HG03066 (cell line): ENCODE data around the gene ADAD1.
"Not testable (repeated sequence)": the region's sequence is repeated elsewhere in the genome, so short reads cannot be mapped to it uniquely, and the experiment has no call there.

Source experiments
- ATAC-seq: cut with Tn5 transposase; IDR thresholded peaks from one replicate; pipeline ENCODE4 v1.9.1; 2021; ENCODE audit warnings: low read depth; ENCODE audit not compliant: unreplicated experiment

Gene ADAD1

GRCh38 chr4:122378711-122379110 lies at the start of gene ADAD1:
ADAD1 (plus strand) TSS chr4:122379011; CDS start chr4:122380070, 1,059 bp downstream.
- ATAC-seq = no peak

- ATAC-seq = no peak
Measured at GRCh38 chr4:122329876-122330565, 48.8 kb upstream of the ADAD1 start.

DNA sequence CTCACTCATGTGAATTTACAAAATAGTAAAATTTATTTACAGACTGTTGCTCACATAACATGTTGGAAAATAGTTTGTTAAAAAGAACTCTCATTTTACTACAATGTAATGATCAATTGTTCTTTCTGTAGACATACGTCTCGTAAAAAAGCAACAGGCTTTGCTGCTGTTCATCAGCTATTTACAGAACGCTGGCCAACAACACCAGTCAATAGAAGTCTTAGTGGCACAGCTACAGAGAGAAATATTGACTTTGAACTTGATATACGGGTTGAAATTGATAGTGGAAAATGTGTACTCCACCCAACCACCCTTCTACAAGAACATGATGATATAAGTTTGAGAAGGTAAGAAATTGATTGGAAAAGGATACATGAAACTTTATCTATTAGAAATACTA lies 47.6 kb upstream of the ADAD1 start:
- no peak for ATAC-seq

- ATAC-seq = no peak
Measured at GRCh38 chr4:122334828-122335227, 44.0 kb upstream of the ADAD1 start.

DNA sequence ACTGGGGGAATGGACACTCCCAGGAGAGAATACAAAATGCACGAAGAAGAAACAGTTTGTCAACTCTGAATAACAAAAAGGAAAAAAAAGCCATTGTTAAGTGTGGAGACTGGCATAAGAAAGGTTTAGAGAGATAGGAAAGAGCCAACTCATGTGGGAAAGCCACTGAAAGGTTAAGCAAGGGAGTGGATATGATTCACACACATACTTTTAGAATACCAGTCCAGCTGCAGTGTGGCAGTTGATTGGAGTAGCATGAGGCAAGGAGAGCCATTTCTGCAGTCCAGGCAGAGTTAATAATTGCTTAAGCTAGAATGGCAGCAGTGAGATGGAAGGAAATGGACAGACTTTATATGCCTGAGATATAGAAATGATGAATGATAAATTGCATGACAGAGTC lies 36.9 kb upstream of the ADAD1 start:
- ATAC-seq = no peak

DNA sequence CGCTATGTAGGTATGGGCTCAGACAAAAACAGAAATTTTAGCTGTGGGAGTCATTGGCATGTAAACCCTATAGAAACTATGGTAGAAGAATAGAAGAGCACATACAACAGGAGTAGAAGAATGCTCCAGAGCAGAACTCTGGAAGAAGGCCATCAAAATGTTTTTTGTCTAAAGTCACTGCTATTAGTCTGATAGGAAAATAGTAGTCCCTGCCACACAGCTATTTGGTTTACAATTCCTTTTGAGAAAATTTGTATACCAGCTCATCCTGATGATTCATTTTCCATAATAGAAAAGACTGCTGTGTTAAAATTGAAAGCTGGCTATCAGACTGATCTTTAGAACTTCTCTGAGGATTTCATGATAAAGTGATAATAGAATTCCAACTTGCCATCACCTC lies 32.8 kb upstream of the ADAD1 start:
- no peak for ATAC-seq

DNA sequence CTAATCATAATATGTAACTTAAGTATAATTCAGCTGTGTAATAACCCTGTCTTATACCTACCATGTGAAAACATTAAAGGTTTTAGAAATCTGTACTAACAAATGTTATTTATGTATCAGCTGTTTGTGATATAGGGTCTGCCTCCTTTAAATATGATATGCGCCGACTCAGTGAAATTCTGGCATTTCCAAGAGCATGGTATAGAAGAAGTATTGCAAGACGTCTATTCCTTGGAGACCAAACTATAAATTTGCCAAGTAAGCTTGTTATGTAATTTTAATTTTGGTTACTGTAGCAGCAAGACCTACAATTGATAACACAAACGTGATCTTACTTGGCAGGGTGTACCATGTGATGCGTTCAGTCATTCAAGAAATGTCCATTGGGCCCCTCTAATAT lies 32.3 kb upstream of the ADAD1 start:
- no peak for ATAC-seq

DNA sequence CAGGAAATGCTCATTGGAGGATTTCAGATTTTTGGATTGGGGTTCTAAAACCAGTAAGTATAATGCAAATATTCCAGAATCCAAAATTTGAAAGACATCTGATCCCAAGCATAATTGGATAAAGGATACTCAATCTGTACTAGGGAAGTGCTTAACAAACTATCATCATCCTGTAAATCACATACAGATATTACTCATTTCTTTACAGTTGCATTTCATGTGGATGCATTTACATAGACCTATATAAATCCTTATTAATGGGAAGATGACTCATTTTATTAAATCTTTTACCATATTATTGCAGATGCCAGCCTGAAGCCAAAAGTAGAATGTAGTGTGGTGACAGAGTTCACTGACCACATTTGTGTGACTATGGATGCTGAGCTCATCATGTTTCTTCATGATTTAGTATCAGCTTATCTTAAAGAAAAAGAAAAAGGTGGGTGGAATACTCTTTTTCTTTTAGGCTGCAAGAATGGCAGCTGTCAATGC lies 22.4 kb upstream of the ADAD1 start:
- no peak for ATAC-seq

GRCh38 chr4:122360754-122361153 lies 18.1 kb upstream of the ADAD1 start:
- ATAC-seq = no peak

- no peak for ATAC-seq
Measured at GRCh38 chr4:122364700-122365404, 14.0 kb upstream of the ADAD1 start.

DNA sequence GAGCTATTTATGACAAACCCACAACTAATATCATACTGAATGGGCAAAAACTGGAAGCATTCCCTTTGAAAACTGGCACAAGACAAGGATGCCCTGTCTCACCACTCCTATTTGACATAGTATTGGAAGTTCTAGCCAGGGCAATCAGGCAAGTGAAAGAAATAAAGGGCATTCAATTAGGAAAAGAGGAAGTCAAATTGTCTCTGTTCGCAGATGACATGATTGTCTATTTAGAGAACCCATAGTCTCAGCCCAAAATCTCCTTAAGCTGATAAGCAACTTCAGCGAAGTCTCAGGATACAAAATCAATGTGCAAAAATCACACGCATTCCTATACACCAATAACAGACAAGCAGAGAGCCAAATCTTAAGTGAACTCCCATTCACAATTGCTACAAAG lies 10.0 kb upstream of the ADAD1 start:
- ATAC-seq = not testable (repeated sequence)

DNA sequence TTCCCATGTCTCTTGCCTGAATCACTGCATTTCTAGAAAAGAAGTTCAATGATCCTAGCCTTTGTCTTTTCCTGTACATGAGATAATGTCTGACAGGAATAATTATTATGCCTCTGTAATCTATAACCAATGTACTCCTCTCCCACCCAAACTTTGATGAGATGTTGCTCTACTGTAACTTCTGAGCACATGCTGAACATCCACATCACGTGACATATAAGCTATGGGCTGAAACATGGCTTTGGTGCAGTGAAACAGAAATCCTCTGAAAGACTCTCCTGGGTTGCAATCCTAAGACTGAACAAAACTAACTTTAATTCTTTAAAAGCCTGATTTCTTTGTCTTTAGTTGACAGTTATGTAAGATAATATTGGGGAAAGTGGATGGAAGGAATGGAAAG lies 1.5 kb upstream of the ADAD1 start:
- no peak for ATAC-seq

DNA sequence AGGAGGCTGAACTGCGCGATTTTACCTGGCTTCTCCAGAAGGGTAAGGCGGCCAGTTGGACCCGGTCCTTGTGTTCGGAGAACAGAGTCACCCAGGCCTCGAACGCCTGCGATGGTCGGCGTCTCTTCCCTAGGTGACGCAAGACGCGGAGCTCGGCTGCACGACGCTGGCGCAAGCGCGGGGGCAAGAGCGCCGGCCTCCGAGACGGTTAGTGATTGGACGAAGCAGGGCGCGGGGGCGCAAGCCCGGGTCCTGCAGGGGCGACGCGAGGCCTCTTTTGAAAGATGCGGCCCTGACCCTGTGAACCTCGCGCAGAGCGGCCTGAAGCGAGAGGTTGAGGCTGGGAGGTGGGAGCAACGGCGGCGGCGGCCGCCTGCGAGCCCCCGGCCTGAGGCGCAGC lies 428 bp downstream of the ADAD1 start:
- no peak for ATAC-seq

DNA sequence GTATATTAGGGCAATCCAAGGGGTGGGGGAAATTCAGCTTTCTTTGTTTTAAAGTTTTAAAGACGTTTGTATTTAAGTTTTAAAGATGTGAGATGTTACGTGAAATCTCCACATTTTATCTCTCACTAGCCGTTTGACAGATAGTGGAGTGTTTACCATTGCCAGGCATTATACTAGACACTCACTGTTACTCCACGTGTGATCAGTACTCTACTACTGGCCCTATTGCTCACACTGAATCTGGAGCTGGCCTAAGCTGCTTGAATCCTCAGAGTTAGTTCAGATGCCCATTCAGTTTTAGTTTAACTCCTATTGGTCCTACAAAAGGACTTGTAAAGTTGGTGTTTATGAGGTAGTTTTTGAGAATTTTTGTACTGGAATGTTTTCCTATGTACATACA lies 4.5 kb downstream of the ADAD1 start:
- ATAC-seq = no peak

DNA sequence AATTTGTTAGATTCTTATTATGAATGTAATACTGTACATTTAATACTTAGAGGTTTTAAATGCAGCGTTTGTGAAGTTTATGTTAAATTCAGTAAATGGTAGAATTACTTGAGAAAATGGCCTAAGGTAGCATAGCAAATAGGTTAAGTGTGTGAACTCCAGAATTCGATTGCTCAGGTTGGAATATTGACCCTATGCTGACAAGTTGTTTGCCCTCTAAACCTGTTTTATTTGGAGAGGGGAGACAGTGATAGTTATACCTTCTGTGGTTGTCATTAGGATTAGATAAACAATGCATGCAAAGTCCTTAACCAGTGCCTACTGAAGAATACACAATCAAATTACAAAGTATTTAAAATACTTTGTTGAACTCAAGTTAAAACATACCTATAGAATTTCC lies 5.4 kb downstream of the ADAD1 start:
- ATAC-seq = no peak

DNA sequence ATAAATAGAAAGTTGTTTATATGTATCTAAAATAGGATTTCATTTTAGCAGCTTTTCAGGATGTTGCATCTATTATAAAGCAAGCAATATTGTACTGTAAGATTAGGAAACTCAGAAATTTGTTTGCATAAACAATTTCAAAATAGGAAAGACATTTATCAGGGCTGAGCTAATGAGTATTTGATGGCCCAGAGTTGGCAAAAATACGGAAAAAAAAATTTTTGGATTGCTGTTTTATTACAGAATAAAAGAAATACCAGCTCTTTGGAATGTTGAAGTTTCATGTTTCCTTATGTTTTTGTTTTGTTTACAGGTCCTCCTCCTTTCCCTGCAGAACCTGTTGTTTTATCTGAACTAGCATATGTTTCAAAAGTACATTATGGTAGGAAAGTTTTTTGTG lies 14.5 kb downstream of the ADAD1 start:
- ATAC-seq = no peak

DNA sequence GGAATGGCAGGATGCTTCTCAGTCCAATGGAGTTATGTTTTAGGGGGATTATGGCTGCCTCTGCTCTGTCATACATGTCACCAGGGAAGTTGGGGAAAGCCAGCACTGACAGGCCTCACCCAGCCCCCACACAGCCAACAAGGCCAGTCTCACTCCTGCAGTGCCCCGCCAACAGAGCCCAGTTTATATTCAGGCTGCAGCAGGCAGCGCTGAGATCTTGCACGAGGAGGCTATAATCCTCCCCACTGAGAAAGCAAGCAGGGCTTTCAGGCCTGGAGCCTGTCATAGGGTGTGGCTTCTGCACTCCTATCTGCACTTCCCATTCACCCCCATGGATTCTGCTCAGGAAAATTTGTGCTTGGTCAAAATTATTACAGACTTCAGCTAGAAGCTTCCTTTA lies 25.1 kb downstream of the ADAD1 start:
- ATAC-seq = no peak

GRCh38 chr4:122412547-122412946 lies 33.7 kb downstream of the ADAD1 start:
- ATAC-seq = no peak

DNA sequence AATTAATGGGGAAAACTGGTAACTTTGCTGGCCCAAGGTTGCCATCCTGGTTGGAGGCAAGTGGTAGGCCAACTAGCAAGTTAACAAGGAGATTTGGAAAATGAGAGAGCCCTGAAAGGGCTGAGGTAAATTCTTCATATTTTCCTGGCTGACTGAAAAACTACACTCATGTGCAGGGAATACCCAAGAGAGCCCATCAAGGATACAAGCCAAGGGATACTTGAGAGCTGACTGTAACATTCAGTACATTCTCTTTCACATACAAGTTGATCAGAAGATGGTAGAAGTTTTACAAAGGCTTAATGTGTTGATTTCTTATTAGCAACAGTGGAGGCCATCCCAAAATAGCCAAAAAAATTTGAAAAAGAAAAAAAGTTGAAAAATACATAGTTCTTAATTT lies 44.4 kb downstream of the ADAD1 start:
- no peak for ATAC-seq

- ATAC-seq = no peak
Measured at GRCh38 chr4:122431351-122431750, 52.5 kb downstream of the ADAD1 start.

DNA sequence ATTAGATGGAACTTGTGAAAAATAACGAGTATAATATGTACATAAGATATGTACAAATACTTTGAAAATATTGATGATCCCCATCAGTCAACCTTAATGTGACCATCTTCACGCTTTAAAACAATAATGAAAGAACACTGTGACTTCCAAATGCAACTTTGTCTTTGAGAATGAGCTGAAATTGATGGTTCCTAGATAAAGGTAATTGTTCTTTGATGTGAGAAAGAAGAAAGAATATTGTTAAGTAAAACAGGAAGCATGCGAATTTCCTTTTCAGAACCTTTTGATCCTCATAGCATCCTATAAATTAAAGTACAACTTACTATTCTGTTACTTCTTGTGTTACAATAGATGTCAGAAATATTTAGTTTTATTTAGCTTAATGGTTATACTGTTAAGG lies 55.5 kb downstream of the ADAD1 start:
- ATAC-seq = no peak

DNA sequence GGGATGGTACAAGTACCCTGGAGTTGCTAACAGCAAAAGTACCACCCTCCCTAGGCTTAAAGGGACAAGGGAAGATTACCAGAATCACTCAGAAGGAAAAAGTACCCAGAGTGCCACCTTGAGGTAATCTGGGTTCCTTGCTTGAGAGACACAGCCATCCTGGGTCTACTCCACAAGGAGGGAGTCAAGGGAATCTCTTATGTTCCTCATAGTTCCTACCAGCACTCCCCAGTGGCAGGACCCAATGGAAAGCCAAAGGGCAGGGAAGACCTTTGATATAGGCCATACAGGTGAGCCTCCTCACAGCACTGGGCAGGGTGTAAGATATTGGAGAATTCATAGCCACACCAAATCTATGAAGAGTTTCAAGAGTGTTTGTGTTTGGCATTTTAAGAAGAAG lies 72.0 kb downstream of the ADAD1 start:
- ATAC-seq = no peak
